Measurements from ENCODE around the gene VN1R4. TPM values are rescaled to one million over a fixed set of nuclear protein-coding genes. Genes with fewer than 3 reads are reported as not detected.
"Not testable (repeated sequence)": the region's sequence is repeated elsewhere in the genome, so short reads cannot be mapped to it uniquely, and the experiment has no call there.

VN1R4 gene
- total and polyA plus RNA-seq, 7 experiments from 2014 or later: not detected

DNA sequence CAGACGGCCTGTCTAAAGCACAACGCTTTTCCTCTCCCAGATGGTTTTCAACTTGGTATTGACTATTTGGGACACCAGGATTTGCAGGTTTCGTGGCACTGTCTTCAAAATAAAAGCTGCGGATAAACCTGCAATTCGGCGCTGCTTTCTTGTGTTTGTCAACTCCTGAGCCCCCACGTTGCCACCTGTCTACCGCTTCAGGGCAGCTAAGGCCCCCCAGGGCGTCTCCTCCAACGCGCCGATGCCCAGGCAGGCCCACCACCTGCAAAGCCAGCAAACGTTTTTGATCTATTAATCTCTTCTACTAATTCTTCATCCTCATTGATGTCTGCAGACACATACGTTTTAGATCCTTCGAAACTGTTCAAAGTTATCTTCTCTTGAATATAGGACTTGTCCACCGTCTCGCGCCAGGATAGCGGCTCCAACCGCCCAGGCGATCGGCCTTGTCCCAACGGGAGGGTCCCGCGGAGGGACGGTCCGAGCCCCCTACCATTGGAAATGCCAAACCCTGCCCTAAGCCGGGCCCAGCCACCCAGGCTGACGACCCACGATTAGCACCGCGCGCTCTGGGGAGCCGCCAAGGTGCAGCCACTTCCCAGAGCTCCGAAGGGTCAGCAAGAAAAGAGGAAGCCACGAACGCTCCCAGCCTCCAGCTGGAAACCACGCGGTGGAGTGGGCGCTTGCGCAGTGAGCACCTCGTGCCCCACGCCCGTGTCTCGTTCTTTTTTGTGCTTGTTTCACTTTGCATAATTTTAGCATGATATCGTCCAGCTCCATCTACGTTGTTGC, 23.4 kb upstream of the VN1R4 start:
- Histone ChIP-seq H3K9me3 (ENCODE audit: control insufficient read depth in 2 of 3, low read length in 3 of 3) (peaks cover 0 to 45% (median under 1%) of the 10 kb centered on the region in 3 experiments), H3K4me3 (ENCODE audit: low read length) (no peak overlapping the region), H3K27ac (ENCODE audit: low read depth, low read length) (no peak overlapping the region), H3K27me3 (ENCODE audit: control insufficient read depth in 2 of 2, insufficient read depth in 2 of 2, low read length in 2 of 2) (no peaks in the 10 kb centered on the region), H3K36me3 (ENCODE audit: control insufficient read depth in 2 of 3, insufficient read depth in 3 of 3, low read length in 3 of 3) (peaks cover 0 to 3% (median 0%) of the 10 kb centered on the region in 3 experiments), H3K4me1 (ENCODE audit: control insufficient read depth in 2 of 2, insufficient read depth in 2 of 2, low read length in 2 of 2) (no peaks in the 10 kb centered on the region)
- ATAC-seq: no peak
- Mint-ChIP-seq H3K4me3 (no peak overlapping the region), H3K36me3 (peaks cover 0 to 14% (median 7%) of the 10 kb centered on the region in 5 donors), H3K27ac (no peak overlapping the region), H3K27me3 (peaks cover 0 to 11% (median 0%) of the 10 kb centered on the region in 5 donors), H3K4me1 (no peaks in the 10 kb centered on the region), H3K9me3 (peaks cover 17 to 96% (median 44%) of the 10 kb centered on the region in 11 donors)
- ChIA-PET CTCF (no interaction called here), POLR2A (no interaction called here)
- no peak for DNase-seq
- intact Hi-C loops (cut with micrococcal nuclease): no loop called here

DNA sequence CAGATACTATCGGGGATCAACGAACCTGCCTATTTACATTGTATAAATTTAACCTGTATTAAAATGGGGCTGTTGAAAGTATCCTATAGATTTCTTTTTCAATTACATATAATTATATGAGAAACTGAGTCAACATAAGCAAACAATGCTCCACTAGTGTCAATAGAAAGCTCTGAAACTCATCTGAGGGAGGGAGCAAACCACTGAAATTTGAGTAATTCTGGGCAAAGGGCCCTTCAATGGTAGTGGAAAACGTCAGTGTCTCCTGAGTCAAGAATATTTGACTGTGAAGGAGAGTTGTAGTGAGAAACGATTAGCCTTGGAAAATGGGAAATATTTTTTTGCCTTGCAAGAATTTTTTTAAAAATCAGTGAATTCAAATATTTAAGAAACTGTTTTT, 17.6 kb upstream of the VN1R4 start:
- ChIA-PET POLR2A (no interaction called here), CTCF (no interaction called here)
- Mint-ChIP-seq H3K4me3 (no peak overlapping the region), H3K36me3 (peaks cover 0 to 12% (median 0%) of the 10 kb centered on the region in 5 donors), H3K4me1 (no peaks in the 10 kb centered on the region), H3K27me3 (peaks cover 0 to 8% (median 0%) of the 10 kb centered on the region in 5 donors), H3K27ac (no peak overlapping the region), H3K9me3 (peaks cover 9 to 77% (median 21%) of the 10 kb centered on the region in 11 donors)
- Histone ChIP-seq H3K27ac (ENCODE audit: low read depth, low read length) (no peak overlapping the region), H3K4me3 (ENCODE audit: low read length) (no peak overlapping the region), H3K9me3 (ENCODE audit: control insufficient read depth in 2 of 3, low read length in 3 of 3) (peaks cover 0 to 7% (median 0%) of the 10 kb centered on the region in 3 experiments), H3K36me3 (ENCODE audit: control insufficient read depth in 2 of 3, insufficient read depth in 3 of 3, low read length in 3 of 3) (no peaks in the 10 kb centered on the region), H3K4me1 (ENCODE audit: control insufficient read depth in 2 of 2, insufficient read depth in 2 of 2, low read length in 2 of 2) (no peaks in the 10 kb centered on the region), H3K27me3 (ENCODE audit: control insufficient read depth in 2 of 2, insufficient read depth in 2 of 2, low read length in 2 of 2) (no peaks in the 10 kb centered on the region)
- ATAC-seq (no peak), DNase-seq (no peak)
- intact Hi-C loops (cut with micrococcal nuclease): no loop called here

DNA sequence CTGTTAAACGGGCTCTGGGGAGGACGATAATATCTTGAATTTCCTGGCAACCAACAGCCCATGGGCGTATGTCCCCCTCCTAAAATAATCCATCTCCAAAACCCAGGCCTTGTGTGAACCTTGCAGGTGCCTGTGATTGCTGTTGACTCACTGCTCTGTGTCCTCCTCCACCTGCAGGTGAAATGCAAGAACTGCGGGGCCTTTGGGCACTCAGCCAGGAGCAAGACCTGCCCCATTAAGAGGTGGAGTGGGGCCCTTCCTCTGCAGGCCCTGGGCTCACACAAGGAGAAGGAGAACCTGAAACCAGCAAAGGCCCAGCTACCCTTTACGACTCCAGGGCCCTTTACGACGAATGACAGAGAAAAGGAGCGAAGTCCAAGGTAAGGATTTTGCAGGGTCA, 14.4 kb upstream of the VN1R4 start:
- peaks cover 10 to 76% (median 20%) of the 10 kb centered on the region in 11 donors for H3K9me3 Mint-ChIP-seq
- H3K9me3 ChIP-seq (ENCODE audit: control insufficient read depth in 2 of 3, low read length in 3 of 3); H3K27me3 Mint-ChIP-seq; ATAC-seq; H3K36me3 Mint-ChIP-seq; H3K4me1 Mint-ChIP-seq; H3K4me3 Mint-ChIP-seq; H3K4me1 ChIP-seq (ENCODE audit: control insufficient read depth in 2 of 2, insufficient read depth in 2 of 2, low read length in 2 of 2); POLR2A ChIA-PET; CTCF ChIA-PET; H3K27ac ChIP-seq (ENCODE audit: low read depth, low read length); H3K27me3 ChIP-seq (ENCODE audit: control insufficient read depth in 2 of 2, insufficient read depth in 2 of 2, low read length in 2 of 2); H3K36me3 ChIP-seq (ENCODE audit: control insufficient read depth in 2 of 3, insufficient read depth in 3 of 3, low read length in 3 of 3); H3K4me3 ChIP-seq (ENCODE audit: low read length); H3K27ac Mint-ChIP-seq; intact Hi-C loops (cut with micrococcal nuclease): not testable (repeated sequence)
- peak in 2 of 9 donors; percentile 3 to 11 for DNase-seq

DNA sequence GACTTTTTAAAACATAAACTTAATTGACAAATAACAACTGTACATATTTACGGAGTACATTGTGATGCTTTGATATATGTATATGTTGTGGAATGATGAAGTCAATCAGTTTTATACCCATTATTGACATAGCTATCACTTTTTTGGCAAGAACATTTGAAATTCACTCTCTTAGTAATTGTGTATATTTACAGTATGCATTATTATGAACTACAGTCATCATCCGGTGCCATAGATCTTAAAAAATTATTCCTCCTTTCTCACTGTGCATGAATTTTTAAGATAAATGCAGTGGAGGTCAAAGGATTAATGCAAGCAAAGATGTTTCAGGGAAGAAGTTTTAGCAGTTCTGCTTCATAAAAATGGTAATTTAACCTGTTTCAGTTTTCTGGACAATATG, 8.0 kb upstream of the VN1R4 start:
- DNase-seq (no peak), ATAC-seq (no peak)
- intact Hi-C loops (cut with micrococcal nuclease): no loop called here
- ChIA-PET CTCF (no interaction called here), POLR2A (no interaction called here)
- Mint-ChIP-seq H3K36me3 (peaks cover 0 to 20% (median 6%) of the 10 kb centered on the region in 5 donors), H3K4me3 (no peak overlapping the region), H3K27ac (no peak overlapping the region), H3K27me3 (peaks cover 0 to 18% (median 12%) of the 10 kb centered on the region in 5 donors), H3K9me3 (peaks cover 28 to 87% (median 49%) of the 10 kb centered on the region in 11 donors), H3K4me1 (peaks cover 0 to 2% (median 0%) of the 10 kb centered on the region in 7 donors)
- no peaks in the 10 kb centered on the region for H3K4me1 ChIP-seq (ENCODE audit: control insufficient read depth in 2 of 2, insufficient read depth in 2 of 2, low read length in 2 of 2)
- no peaks in the 10 kb centered on the region for H3K27me3 ChIP-seq (ENCODE audit: control insufficient read depth in 2 of 2, insufficient read depth in 2 of 2, low read length in 2 of 2)
- H3K9me3 ChIP-seq (ENCODE audit: control insufficient read depth in 2 of 3, low read length in 3 of 3): peaks cover 0 to 11% (median 0%) of the 10 kb centered on the region in 3 experiments
- H3K36me3 ChIP-seq (ENCODE audit: control insufficient read depth in 2 of 3, insufficient read depth in 3 of 3, low read length in 3 of 3): no peaks in the 10 kb centered on the region
- H3K27ac ChIP-seq (ENCODE audit: low read depth, low read length): no peak overlapping the region
- no peak overlapping the region for H3K4me3 ChIP-seq (ENCODE audit: low read length)

DNA sequence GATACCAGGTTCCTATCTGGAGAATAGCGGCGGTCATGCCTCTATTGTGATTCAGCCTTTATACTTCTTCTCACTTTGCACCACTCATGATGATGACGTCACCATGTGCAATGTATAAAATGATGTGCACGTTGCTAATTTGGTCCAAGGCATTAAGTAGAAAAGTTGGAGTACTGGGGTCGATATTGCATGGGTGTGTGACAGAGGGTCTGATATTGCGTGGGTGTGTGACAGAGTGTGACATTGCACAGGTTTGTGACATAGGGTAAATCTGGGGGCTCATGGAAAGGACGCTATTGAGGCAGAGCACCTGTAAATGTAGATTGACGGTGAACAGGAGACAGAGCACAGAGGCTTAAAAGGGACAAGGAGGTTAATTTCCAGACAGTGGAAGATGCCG, 4.5 kb upstream of the VN1R4 start:
- H3K27me3 Mint-ChIP-seq: peaks cover 0 to 15% (median 9%) of the 10 kb centered on the region in 5 donors
- H3K4me1 Mint-ChIP-seq: peaks cover 0 to 2% (median 0%) of the 10 kb centered on the region in 7 donors
- no peaks in the 10 kb centered on the region for H3K27me3 ChIP-seq (ENCODE audit: control insufficient read depth in 2 of 2, insufficient read depth in 2 of 2, low read length in 2 of 2)
- CTCF ChIA-PET: no interaction called here
- ATAC-seq (no peak), DNase-seq (no peak)
- no peak overlapping the region for H3K27ac ChIP-seq (ENCODE audit: low read depth, low read length)
- peaks cover 3 to 22% (median 8%) of the 10 kb centered on the region in 5 donors for H3K36me3 Mint-ChIP-seq
- H3K9me3 ChIP-seq (ENCODE audit: control insufficient read depth in 2 of 3, low read length in 3 of 3): peaks cover 0 to 11% (median 0%) of the 10 kb centered on the region in 3 experiments
- no peak overlapping the region for H3K4me3 ChIP-seq (ENCODE audit: low read length)
- H3K4me3 Mint-ChIP-seq: no peak overlapping the region
- H3K9me3 Mint-ChIP-seq: peaks cover 23 to 75% (median 47%) of the 10 kb centered on the region in 11 donors
- H3K36me3 ChIP-seq (ENCODE audit: control insufficient read depth in 2 of 3, insufficient read depth in 3 of 3, low read length in 3 of 3): no peaks in the 10 kb centered on the region
- POLR2A ChIA-PET: no interaction called here
- intact Hi-C loops (cut with micrococcal nuclease): loop anchor here in 1 of 2 donors (5.0 kb wide), 1 partner anchor 40 kb away; no protein-coding TSS in a partner anchor
- H3K4me1 ChIP-seq (ENCODE audit: control insufficient read depth in 2 of 2, insufficient read depth in 2 of 2, low read length in 2 of 2): no peaks in the 10 kb centered on the region
- no peak overlapping the region for H3K27ac Mint-ChIP-seq

DNA sequence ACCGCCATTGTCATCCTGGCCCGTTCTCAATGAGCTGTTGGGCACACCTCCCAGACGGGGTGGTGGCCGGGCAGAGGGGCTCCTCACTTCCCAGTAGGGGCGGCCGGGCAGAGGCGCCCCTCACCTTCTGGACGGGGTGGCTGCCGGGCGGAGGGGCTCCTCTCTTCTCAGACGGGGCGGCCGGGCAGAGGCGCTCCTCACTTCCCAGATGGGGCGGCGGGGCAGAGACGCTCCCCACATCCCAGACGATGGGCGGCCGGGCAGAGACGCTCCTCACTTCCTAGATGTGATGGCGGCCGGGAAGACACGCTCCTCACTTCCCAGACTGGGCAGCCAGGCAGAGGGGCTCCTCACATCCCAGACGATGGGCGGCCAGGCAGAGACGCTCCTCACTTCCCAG, 2.3 kb upstream of the VN1R4 start:
- H3K27ac Mint-ChIP-seq; H3K4me1 ChIP-seq (ENCODE audit: control insufficient read depth in 2 of 2, insufficient read depth in 2 of 2, low read length in 2 of 2); H3K4me3 Mint-ChIP-seq; H3K27me3 ChIP-seq (ENCODE audit: control insufficient read depth in 2 of 2, insufficient read depth in 2 of 2, low read length in 2 of 2); H3K4me1 Mint-ChIP-seq; CTCF ChIA-PET; H3K4me3 ChIP-seq (ENCODE audit: low read length); POLR2A ChIA-PET; ATAC-seq; H3K36me3 ChIP-seq (ENCODE audit: control insufficient read depth in 2 of 3, insufficient read depth in 3 of 3, low read length in 3 of 3); H3K27ac ChIP-seq (ENCODE audit: low read depth, low read length); DNase-seq: not testable (repeated sequence)
- intact Hi-C loops (cut with micrococcal nuclease): loop anchor here in 1 of 2 donors (5.0 kb wide), 1 partner anchor 42 kb away; no protein-coding TSS in a partner anchor
- peaks cover 0 to 11% (median 0%) of the 10 kb centered on the region in 3 experiments for H3K9me3 ChIP-seq (ENCODE audit: control insufficient read depth in 2 of 3, low read length in 3 of 3)
- H3K27me3 Mint-ChIP-seq: peaks cover 0 to 24% (median 14%) of the 10 kb centered on the region in 5 donors
- H3K9me3 Mint-ChIP-seq: peaks cover 22 to 76% (median 51%) of the 10 kb centered on the region in 11 donors
- H3K36me3 Mint-ChIP-seq: peaks cover 3 to 24% (median 8%) of the 10 kb centered on the region in 5 donors
